Neural cell (in vitro differentiated cells): ENCODE results near the gene CLEC2B. TPM values are rescaled to one million over a fixed set of nuclear protein-coding genes. Genes with fewer than 3 reads are reported as not detected.

Experiments
- H2AFZ ChIP-seq: fragments of 200-600, 300-800 bp; sonication (generic), shearing (Covaris generic); 2 replicates; pipeline ENCODE4 v1.6.0; 2014; ENCODE audit warnings: low read depth, mild to moderate bottlenecking, antibody characterized with exemption, low read length, moderate library complexity
- H3F3A ChIP-seq: fragments of 200-600 bp; shearing (Covaris generic); 2 replicates; pipeline ENCODE4 v1.6.1; 2016; ENCODE audit warnings: mild to moderate bottlenecking, moderate library complexity, mixed read lengths, antibody characterized with exemption, low read length; ENCODE audit not compliant: insufficient read depth, poor library complexity, severe bottlenecking
- H3K27ac ChIP-seq: fragments of 200-600, 300-800 bp; sonication (generic), shearing (Covaris generic); 2 replicates; pipeline ENCODE4 v1.5.1; 2014; ENCODE audit warnings: mild to moderate bottlenecking, low read length, moderate library complexity
- H3K27me3 ChIP-seq: fragments of 300-800, 200-600 bp; sonication (generic), shearing (Covaris generic); 2 replicates; pipeline ENCODE4 v1.6.0; 2014; ENCODE audit warnings: mild to moderate bottlenecking, low read depth, low read length, moderate library complexity; ENCODE audit not compliant: insufficient read depth
- H3K36me3 ChIP-seq: fragments of 300-800, 200-600 bp; sonication (generic), shearing (Covaris generic); 2 replicates; pipeline ENCODE4 v1.5.1; 2014; ENCODE audit warnings: mild to moderate bottlenecking, antibody characterized with exemption, low read length, moderate library complexity; ENCODE audit not compliant: insufficient read depth
- H3K4me2 ChIP-seq: fragments of 300-800, 200-600 bp; sonication (generic), shearing (Covaris generic); 2 replicates; pipeline ENCODE4 v1.6.0; 2014; ENCODE audit warnings: mild to moderate bottlenecking, low read length
- H3K4me3 ChIP-seq: fragments of 300-800, 200-600 bp; sonication (generic), shearing (Covaris generic); 2 replicates; pipeline ENCODE4 v1.5.1; 2014; ENCODE audit warnings: mild to moderate bottlenecking, low read length, moderate library complexity
- H3K79me2 ChIP-seq: fragments of 200-600 bp; shearing (Covaris generic); replicated peaks from 2 replicates; pipeline ENCODE4 v1.6.0; 2014; ENCODE audit warnings: mild to moderate bottlenecking, low read length, moderate library complexity; ENCODE audit not compliant: insufficient read depth
- H3K9ac ChIP-seq: fragments of 300-800, 200-600 bp; sonication (generic), shearing (Covaris generic); 2 replicates; pipeline ENCODE4 v1.6.1; 2016; ENCODE audit warnings: mild to moderate bottlenecking, low read length, mixed read lengths
- H3K9me2 ChIP-seq: fragments of 200-600 bp; shearing (Covaris generic); 2 replicates; pipeline ENCODE4 v1.6.1; 2016; ENCODE audit warnings: mild to moderate bottlenecking, low read length, mixed read lengths; ENCODE audit not compliant: insufficient read depth
- H3K9me3 ChIP-seq: fragments of 200-600, 300-800 bp; sonication (generic), shearing (Covaris generic); 2 replicates; pipeline ENCODE4 v1.6.1; 2016; ENCODE audit warnings: mild to moderate bottlenecking, mixed run types, low read length, moderate library complexity, mixed read lengths
- H4K20me1 ChIP-seq: fragments of 200-600 bp; shearing (Covaris generic); 2 replicates; pipeline ENCODE4 v1.6.1; 2016; ENCODE audit warnings: mild to moderate bottlenecking, mixed run types; ENCODE audit not compliant: insufficient read depth
- CTCF ChIP-seq: fragments of 450-650 bp; IDR thresholded peaks from 2 replicates; pipeline ENCODE4 v1.5.1; 2014; ENCODE audit warnings: antibody characterized with exemption, mild to moderate bottlenecking, moderate library complexity; ENCODE audit not compliant: poor library complexity, severe bottlenecking
- EP300 ChIP-seq: fragments of 450-650 bp; conservative IDR thresholded peaks from 2 replicates; pipeline ENCODE4 v1.6.1; 2014; ENCODE audit warnings: antibody characterized with exemption, mild to moderate bottlenecking, moderate library complexity; ENCODE audit not compliant: poor library complexity, severe bottlenecking
- MXI1 ChIP-seq: fragments of 450-650 bp; conservative IDR thresholded peaks from 2 replicates; pipeline ENCODE4 v1.6.1; 2014; ENCODE audit warnings: antibody characterized with exemption, mild to moderate bottlenecking; ENCODE audit not compliant: poor library complexity, severe bottlenecking
- POLR2AphosphoS5 ChIP-seq: IDR thresholded peaks from 2 replicates; pipeline ENCODE4 v1.6.1; 2012
- RAD21 ChIP-seq: fragments of 450-650 bp; conservative IDR thresholded peaks from 2 replicates; pipeline ENCODE4 v1.6.1; 2014; ENCODE audit warnings: antibody characterized with exemption, mild to moderate bottlenecking, moderate library complexity
- REST ChIP-seq: IDR thresholded peaks from 2 replicates; pipeline ENCODE4 v1.6.1; 2012; ENCODE audit warnings: borderline replicate concordance
- SMC3 ChIP-seq: fragments of 450-650 bp; conservative IDR thresholded peaks from 2 replicates; pipeline ENCODE4 v1.6.1; 2014; ENCODE audit warnings: antibody characterized with exemption, mild to moderate bottlenecking, moderate library complexity; ENCODE audit not compliant: poor library complexity
- TAF1 ChIP-seq: IDR thresholded peaks from 2 replicates; pipeline ENCODE4 v1.6.1; 2012; ENCODE audit warnings: low read depth
- polyA plus RNA-seq: library from polyadenylated mRNA; depleted of rRNA; stranded (reverse); fragments of >200 nt; gene quantifications from 2 replicates; pipeline ENCODE4 v1.2.3, GENCODE V29; 2014

Gene CLEC2B
- polyA plus RNA-seq, 1 donor from 2014 or later = 0.17 TPM

DNA sequence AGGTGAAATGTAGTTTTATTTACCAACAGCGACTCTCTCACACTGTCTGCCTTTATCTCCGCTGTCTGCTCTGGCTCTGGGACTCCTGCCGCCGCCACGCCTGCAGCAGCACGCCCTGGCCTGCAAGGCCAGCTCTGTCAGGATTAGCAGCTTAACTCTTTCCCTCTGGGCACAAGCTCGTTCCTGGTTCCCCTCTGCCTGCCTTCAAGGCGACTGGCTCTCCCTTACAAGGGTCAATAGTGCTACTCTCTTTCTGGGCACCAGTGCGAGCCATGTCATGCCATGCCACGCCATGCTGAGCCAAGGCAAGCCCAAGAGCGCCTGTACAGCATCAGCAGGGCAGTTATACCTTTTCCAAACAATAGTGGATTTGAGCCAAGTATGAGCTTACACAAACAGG lies 3.6 kb upstream of the CLEC2B start:
- Histone ChIP-seq H2AFZ (no peak overlapping the region), H4K20me1 (no peaks in the 10 kb centered on the region), H3K79me2 (no peaks in the 10 kb centered on the region), H3K9me2 (no peaks in the 10 kb centered on the region), H3K27ac (no peak overlapping the region), H3K36me3 (no peaks in the 10 kb centered on the region), H3K9ac (no peak overlapping the region), H3K9me3 (no peaks in the 10 kb centered on the region), H3K27me3 (no peaks in the 10 kb centered on the region), H3F3A (no peaks in the 10 kb centered on the region), H3K4me3 (no peak overlapping the region), H3K4me2 (no peak overlapping the region)
- no peak for TF ChIP-seq CTCF

- TF ChIP-seq SMC3 (no peak), REST (no peak), CTCF (no peak), POLR2AphosphoS5 (no peak), TAF1 (no peak)
- Histone ChIP-seq H3K4me3 (no peak overlapping the region), H3K9ac (no peak overlapping the region), H3K9me2 (no peaks in the 10 kb centered on the region), H3K9me3 (no peaks in the 10 kb centered on the region), H3K79me2 (no peaks in the 10 kb centered on the region), H4K20me1 (no peaks in the 10 kb centered on the region), H3K27ac (no peak overlapping the region), H2AFZ (no peak overlapping the region), H3K27me3 (no peaks in the 10 kb centered on the region), H3K4me2 (no peak overlapping the region), H3F3A (no peaks in the 10 kb centered on the region), H3K36me3 (no peaks in the 10 kb centered on the region)
These were observed 3.0 kb upstream of the CLEC2B start for GRCh38 chr12:9872162-9872561.

DNA sequence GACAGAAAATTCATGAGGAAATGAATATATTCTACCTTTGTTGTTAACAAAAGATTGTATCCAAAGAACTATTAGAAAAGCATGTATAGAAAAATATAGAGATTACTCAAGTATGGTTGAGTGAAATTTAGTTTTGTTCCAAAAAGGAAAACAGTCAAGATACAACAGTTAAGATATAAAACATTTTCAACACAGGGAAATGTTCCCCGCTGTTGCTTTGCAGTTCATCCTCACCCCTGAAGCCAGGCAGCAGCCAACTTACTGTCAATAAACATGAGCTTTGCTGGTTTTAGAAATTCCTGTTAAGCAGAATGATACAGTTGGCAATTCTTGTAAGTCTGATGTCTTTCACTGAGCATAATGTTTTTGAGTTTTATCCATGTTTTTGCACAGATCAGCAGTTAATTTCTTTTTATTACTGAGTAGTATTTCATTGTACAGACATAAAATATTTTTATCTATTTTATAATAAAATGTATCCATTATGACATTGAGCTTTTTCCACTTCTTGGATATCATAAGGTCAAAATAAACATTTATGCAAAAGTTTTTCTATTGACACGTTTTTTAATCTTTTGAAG lies 1.2 kb upstream of the CLEC2B start:
- no peaks in the 10 kb centered on the region for H3K9me3 ChIP-seq
- TF ChIP-seq RAD21 (no peak), POLR2AphosphoS5 (no peak), EP300 (no peak), MXI1 (no peak), REST (no peak), CTCF (no peak), TAF1 (no peak)

More for the DNA sequence above, 1.2 kb upstream of the CLEC2B start:
- Histone ChIP-seq H3K36me3 (no peaks in the 10 kb centered on the region), H3K27me3 (no peaks in the 10 kb centered on the region), H3F3A (no peaks in the 10 kb centered on the region), H3K27ac (no peak overlapping the region), H3K9ac (no peak overlapping the region), H4K20me1 (no peaks in the 10 kb centered on the region), H3K4me2 (no peak overlapping the region), H3K79me2 (no peaks in the 10 kb centered on the region), H3K9me2 (no peaks in the 10 kb centered on the region), H3K4me3 (no peak overlapping the region), H2AFZ (no peak overlapping the region)
